ENCODE measurements around the gene NBDY.

Gene NBDY

DNA sequence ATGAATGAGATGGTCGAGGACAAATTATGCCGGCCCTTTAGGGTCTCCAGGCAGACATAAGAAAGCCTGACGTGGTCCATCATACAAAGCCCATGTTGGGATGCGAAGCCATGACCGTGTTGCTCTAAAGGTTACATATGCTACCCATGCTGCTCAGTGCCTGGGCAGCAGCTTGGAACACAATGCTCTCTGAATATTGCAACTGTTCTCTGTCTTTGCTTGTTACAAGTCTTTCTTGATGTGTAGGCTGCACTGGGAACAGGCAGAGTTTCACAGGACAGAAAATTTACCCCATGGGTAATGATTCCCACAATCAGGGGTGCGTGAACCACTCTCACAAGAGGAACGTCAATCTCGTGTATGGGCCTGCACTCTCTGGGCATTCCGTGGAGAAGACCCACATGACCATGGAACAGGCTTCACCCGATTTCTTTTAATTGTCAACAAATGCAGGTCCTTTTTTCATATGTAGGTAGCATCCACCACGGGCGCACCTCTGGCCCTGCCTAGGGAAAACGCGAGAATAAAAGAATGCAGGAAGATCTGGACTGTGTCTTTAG is 66.3 kb downstream of the NBDY start:
- no peak overlapping the region for H3K4me3 ChIP-seq (ENCODE audit: low read depth, low read length)
- DNase-seq (ENCODE audit: low read depth): no peak
- TF ChIP-seq, protein P1, sequence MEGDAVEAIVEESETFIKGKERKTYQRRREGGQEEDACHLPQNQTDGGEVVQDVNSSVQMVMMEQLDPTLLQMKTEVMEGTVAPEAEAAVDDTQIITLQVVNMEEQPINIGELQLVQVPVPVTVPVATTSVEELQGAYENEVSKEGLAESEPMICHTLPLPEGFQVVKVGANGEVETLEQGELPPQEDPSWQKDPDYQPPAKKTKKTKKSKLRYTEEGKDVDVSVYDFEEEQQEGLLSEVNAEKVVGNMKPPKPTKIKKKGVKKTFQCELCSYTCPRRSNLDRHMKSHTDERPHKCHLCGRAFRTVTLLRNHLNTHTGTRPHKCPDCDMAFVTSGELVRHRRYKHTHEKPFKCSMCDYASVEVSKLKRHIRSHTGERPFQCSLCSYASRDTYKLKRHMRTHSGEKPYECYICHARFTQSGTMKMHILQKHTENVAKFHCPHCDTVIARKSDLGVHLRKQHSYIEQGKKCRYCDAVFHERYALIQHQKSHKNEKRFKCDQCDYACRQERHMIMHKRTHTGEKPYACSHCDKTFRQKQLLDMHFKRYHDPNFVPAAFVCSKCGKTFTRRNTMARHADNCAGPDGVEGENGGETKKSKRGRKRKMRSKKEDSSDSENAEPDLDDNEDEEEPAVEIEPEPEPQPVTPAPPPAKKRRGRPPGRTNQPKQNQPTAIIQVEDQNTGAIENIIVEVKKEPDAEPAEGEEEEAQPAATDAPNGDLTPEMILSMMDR (IDR thresholded peaks at IDR 0.05; ENCODE audit: low read depth, low read length, missing control alignments): no peak

DNA sequence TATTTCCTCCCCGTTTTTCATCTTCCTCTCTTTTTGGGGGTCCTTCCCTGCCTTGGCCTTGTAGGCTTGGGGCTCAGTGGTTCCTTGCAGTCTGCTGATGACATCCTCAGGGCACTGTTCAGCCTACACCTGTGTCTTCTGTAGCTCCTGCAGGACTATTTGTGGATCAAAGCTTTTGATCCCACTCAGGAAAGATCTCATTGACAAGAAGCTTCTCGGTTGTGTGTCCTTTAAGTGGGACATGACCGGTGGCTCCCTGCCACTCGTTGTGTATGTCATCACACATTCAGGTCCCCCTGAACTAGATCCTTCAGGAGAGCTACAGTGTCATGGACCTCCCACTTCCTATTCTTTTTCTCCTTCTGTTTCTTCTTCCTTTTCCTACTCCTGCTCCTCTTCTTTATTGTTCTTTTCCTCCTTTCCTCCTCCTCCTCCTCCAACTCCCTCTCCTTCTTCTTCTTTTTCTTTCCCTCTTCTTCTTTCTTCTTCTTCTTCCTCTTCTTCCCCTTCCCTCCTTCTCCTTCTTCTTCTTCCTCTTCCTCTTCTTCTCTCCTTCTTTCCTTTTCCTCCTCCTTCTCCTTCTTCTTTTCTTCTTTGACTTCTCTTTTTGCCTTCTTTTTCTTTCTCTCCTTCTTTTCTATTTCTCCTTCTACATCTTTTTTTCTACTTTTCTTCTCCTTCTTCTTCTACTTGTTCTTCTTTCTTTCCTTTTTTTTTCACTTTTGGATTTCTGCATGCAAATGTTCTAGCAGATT is 67.8 kb downstream of the NBDY start:
- H3K4me3 ChIP-seq (ENCODE audit: low read depth, low read length): no peak overlapping the region
- TF ChIP-seq, protein P1 (IDR thresholded peaks at IDR 0.05; ENCODE audit: low read depth, low read length, missing control alignments): no peak
- DNase-seq (ENCODE audit: low read depth): no peak

DNA sequence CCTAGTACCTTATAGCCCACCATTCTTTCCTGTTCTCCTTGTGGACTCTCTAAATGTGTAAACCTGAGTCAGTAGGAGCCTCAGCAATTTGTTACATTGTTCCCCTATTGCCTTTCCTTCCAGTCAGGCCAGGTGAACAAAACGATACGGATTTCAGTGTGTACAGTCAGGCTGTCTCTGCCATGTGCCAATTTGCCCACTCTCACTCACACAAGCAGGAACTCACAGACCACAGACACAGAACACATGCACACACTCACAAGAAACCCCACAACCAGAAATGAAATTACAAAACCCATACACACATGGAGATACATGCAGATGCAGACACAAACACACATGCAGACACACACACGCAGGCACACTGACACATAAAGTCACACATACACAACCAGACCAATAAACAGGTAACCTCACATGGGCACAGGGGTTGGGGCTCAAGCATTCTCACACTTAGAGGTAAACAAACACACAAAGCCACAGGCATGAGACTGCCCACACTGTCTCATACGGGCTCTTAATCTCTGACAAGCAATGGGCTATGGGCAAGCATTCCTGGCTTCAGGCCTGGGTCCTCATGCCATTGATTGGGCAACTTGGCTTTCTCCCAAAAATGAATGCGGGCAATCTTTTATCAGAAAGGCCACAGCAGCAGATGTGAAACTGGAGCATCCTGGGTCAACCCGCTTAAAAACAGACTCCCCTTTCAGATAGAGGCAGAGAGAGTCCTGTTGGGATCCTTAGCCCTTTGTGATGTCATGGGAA is 68.7 kb downstream of the NBDY start:
- no peak for DNase-seq (ENCODE audit: low read depth)
- no peak overlapping the region for H3K4me3 ChIP-seq (ENCODE audit: low read depth, low read length)
- TF ChIP-seq, protein P1 (IDR thresholded peaks at IDR 0.05; ENCODE audit: low read depth, low read length, missing control alignments): no peak

- TF ChIP-seq, protein P1 (IDR thresholded peaks at IDR 0.05; ENCODE audit: low read depth, low read length, missing control alignments): no peak
- no peak overlapping the region for H3K4me3 ChIP-seq (ENCODE audit: low read depth, low read length)
- DNase-seq (ENCODE audit: low read depth): no peak
These were observed 69.3 kb downstream of the NBDY start for GRCh38 chrX:56798339-56798711.

- no peak overlapping the region for H3K4me3 ChIP-seq (ENCODE audit: low read depth, low read length)
- no peak for DNase-seq (ENCODE audit: low read depth)
- TF ChIP-seq, protein P1 (IDR thresholded peaks at IDR 0.05; ENCODE audit: low read depth, low read length, missing control alignments): no peak
These were observed 70.1 kb downstream of the NBDY start for GRCh38 chrX:56798866-56799758.

DNA sequence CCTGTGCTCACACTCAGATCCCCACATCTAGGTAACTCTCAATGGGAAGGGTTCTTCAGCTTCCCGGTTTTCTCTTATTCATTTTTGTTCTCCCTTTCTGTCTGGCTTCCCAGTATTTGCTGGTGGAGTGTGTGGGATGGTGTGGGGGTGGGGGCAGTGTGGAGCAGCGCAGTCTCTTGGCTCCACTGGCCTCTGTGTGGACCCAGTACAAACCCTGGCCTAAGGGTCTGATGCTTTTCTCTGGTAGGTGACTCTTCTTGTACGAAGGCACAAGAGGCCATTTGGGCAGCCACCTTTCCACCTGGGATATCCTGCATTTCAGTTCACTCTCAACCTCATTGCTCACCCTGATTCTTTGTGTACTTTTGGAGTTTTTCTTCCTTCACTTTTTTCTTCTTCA is 71.3 kb downstream of the NBDY start:
- no peak overlapping the region for H3K4me3 ChIP-seq (ENCODE audit: low read depth, low read length)
- no peak for DNase-seq (ENCODE audit: low read depth)
- TF ChIP-seq, protein P1 (IDR thresholded peaks at IDR 0.05; ENCODE audit: low read depth, low read length, missing control alignments): no peak
